WTC11 (cell line): ENCODE results near the gene SLC35E3. TPM values are rescaled to one million over a fixed set of nuclear protein-coding genes. Genes with fewer than 3 reads are reported as not detected.

Experiments
- ATAC-seq: fragments of 200-7000 bp; cut with Tn5 transposase; 2 replicates; pipeline ENCODE4 v1.10.0; 2021; ENCODE audit warnings: mild to moderate bottlenecking, moderate library complexity
- CTCF ChIA-PET: fragments of 300-600 bp; sonication (Branson Sonifier 250); formaldehyde crosslinking; loops from one replicate; lab custom pipeline; 2021; ENCODE audit warnings: antibody characterized with exemption; lab: Charles Lee
- POLR2A ChIA-PET: fragments of 350-600 bp; sonication (Branson Sonifier 250); formaldehyde crosslinking; loops from one replicate; lab custom pipeline; 2021; ENCODE audit warnings: antibody characterized with exemption; lab: Charles Lee
- DNase-seq: peaks from one replicate; pipeline ENCODE4 v3.0.0; 2021; ENCODE audit warnings: low spot score
- H3K27ac Mint-ChIP-seq: 2 replicates; pipeline ENCODE4 v1.8.0; 2021; ENCODE audit warnings: mixed read lengths
- H3K27me3 Mint-ChIP-seq: 2 replicates; pipeline ENCODE4 v1.8.0; 2021; ENCODE audit warnings: low read depth, mild to moderate bottlenecking, moderate library complexity, mixed read lengths
- H3K36me3 Mint-ChIP-seq: 2 replicates; pipeline ENCODE4 v1.8.0; 2021; ENCODE audit warnings: mixed read lengths
- H3K4me1 Mint-ChIP-seq: 2 replicates; pipeline ENCODE4 v1.8.0; 2022; ENCODE audit warnings: mixed read lengths
- H3K4me3 Mint-ChIP-seq: 2 replicates; pipeline ENCODE4 v1.8.0; 2021; ENCODE audit warnings: mild to moderate bottlenecking, moderate library complexity, mixed read lengths
- H3K9me3 Mint-ChIP-seq: 2 replicates; pipeline ENCODE4 v1.8.0; 2021; ENCODE audit warnings: mixed read lengths
- CREB1 ChIP-seq: sonication (generic); formaldehyde crosslinking; IDR thresholded peaks from 2 replicates; pipeline ENCODE4 v1.8.0; 2023; ENCODE audit warnings: mild to moderate bottlenecking, missing genetic modification reagents
- CREM ChIP-seq: sonication (generic); formaldehyde crosslinking; IDR thresholded peaks from 2 replicates; pipeline ENCODE4 v1.8.1; 2022; ENCODE audit warnings: mild to moderate bottlenecking, missing genetic modification reagents, moderate library complexity
- EMX1 ChIP-seq: fragments of 250-450 bp; sonication (Bioruptor Pico); IDR thresholded peaks from 2 replicates; pipeline ENCODE4 v1.8.0; 2021; ENCODE audit warnings: mild to moderate bottlenecking
- FOXP1 ChIP-seq: sonication (generic); formaldehyde crosslinking; IDR thresholded peaks from 2 replicates; pipeline ENCODE4 v1.8.0; 2022; ENCODE audit warnings: missing genetic modification reagents, mild to moderate bottlenecking, moderate library complexity, borderline replicate concordance
- GRHL2 ChIP-seq: fragments of 250-450 bp; sonication (Bioruptor Pico); IDR thresholded peaks from 2 replicates; pipeline ENCODE4 v1.8.0; 2022; ENCODE audit warnings: mild to moderate bottlenecking, moderate library complexity; ENCODE audit not compliant: insufficient replicate concordance, severe bottlenecking
- KAT7 ChIP-seq: sonication (generic); formaldehyde crosslinking; IDR thresholded peaks from 2 replicates; pipeline ENCODE4 v1.8.1; 2023; ENCODE audit warnings: missing genetic modification reagents, mild to moderate bottlenecking, borderline replicate concordance
- NFE2L1 ChIP-seq: sonication (generic); formaldehyde crosslinking; IDR thresholded peaks from 2 replicates; pipeline ENCODE4 v1.8.1; 2023; ENCODE audit warnings: missing genetic modification reagents
- NR1H2 ChIP-seq: sonication (generic); formaldehyde crosslinking; IDR thresholded peaks from 2 replicates; pipeline ENCODE4 v1.9.0; 2021; ENCODE audit warnings: mild to moderate bottlenecking, moderate library complexity, missing genetic modification reagents
- NR2C2 ChIP-seq: sonication (generic); formaldehyde crosslinking; IDR thresholded peaks from 2 replicates; pipeline ENCODE4 v1.8.0; 2022; ENCODE audit warnings: mild to moderate bottlenecking, missing genetic modification reagents
- PRRX2 ChIP-seq: fragments of 250-450 bp; sonication (Bioruptor Pico); IDR thresholded peaks from 2 replicates; pipeline ENCODE4 v1.8.0; 2021; ENCODE audit warnings: mild to moderate bottlenecking
- RELA ChIP-seq: sonication (generic); formaldehyde crosslinking; IDR thresholded peaks from 2 replicates; pipeline ENCODE4 v1.8.1; 2022; ENCODE audit warnings: missing genetic modification reagents, mild to moderate bottlenecking, borderline replicate concordance
- TCF7 ChIP-seq: sonication (generic); formaldehyde crosslinking; IDR thresholded peaks from 2 replicates; pipeline ENCODE4 v1.8.0; 2022; ENCODE audit warnings: mild to moderate bottlenecking, low read depth, missing genetic modification reagents, moderate library complexity
- TEAD1 ChIP-seq: sonication (generic); formaldehyde crosslinking; IDR thresholded peaks from 2 replicates; pipeline ENCODE4 v1.8.0; 2022; ENCODE audit warnings: mild to moderate bottlenecking, missing genetic modification reagents
- ZBTB21 ChIP-seq: sonication (generic); formaldehyde crosslinking; IDR thresholded peaks from 2 replicates; pipeline ENCODE4 v1.8.1; 2023; ENCODE audit warnings: mild to moderate bottlenecking, missing genetic modification reagents, borderline replicate concordance
- ZNF317 ChIP-seq: sonication (generic); formaldehyde crosslinking; IDR thresholded peaks from 2 replicates; pipeline ENCODE4 v1.8.1; 2023; ENCODE audit warnings: low read depth, mild to moderate bottlenecking, moderate library complexity, missing genetic modification reagents, borderline replicate concordance
- total RNA-seq: library from RNA; stranded (reverse); gene quantifications from 3 replicates; pipeline ENCODE4 v1.2.3, GENCODE V29; 2021
- TF ChIP-seq, protein P1 (sequence below): sonication (generic); formaldehyde crosslinking; IDR thresholded peaks from 2 replicates; pipeline ENCODE4 v1.8.1; 2022; ENCODE audit warnings: low read depth, mild to moderate bottlenecking, moderate library complexity, missing genetic modification reagents, borderline replicate concordance
- TF ChIP-seq, protein P2 (sequence below): sonication (generic); formaldehyde crosslinking; IDR thresholded peaks from 2 replicates; pipeline ENCODE4 v1.8.0; 2022; ENCODE audit warnings: mild to moderate bottlenecking, missing genetic modification reagents
- TF ChIP-seq, protein P3 (sequence below): sonication (generic); formaldehyde crosslinking; IDR thresholded peaks from 2 replicates; pipeline ENCODE4 v1.8.0; 2022; ENCODE audit warnings: mild to moderate bottlenecking, missing genetic modification reagents
- TF ChIP-seq, protein P4 (sequence below): sonication (generic); formaldehyde crosslinking; IDR thresholded peaks from 2 replicates; pipeline ENCODE4 v1.8.0; 2022; ENCODE audit warnings: mild to moderate bottlenecking, missing genetic modification reagents
- TF ChIP-seq, protein P5 (sequence below): sonication (generic); formaldehyde crosslinking; conservative IDR thresholded peaks from 2 replicates; pipeline ENCODE4 v1.8.1; 2023; ENCODE audit warnings: mild to moderate bottlenecking, low read depth, missing genetic modification reagents, moderate library complexity
- TF ChIP-seq, protein P6 (sequence below): fragments of 250-450 bp; sonication (Bioruptor Pico); IDR thresholded peaks from 2 replicates; pipeline ENCODE4 v1.9.0; 2021; ENCODE audit warnings: mild to moderate bottlenecking, borderline replicate concordance

The SLC35E3 gene
- total RNA-seq, 1 experiment from 2014 or later: 11.3 TPM

DNA sequence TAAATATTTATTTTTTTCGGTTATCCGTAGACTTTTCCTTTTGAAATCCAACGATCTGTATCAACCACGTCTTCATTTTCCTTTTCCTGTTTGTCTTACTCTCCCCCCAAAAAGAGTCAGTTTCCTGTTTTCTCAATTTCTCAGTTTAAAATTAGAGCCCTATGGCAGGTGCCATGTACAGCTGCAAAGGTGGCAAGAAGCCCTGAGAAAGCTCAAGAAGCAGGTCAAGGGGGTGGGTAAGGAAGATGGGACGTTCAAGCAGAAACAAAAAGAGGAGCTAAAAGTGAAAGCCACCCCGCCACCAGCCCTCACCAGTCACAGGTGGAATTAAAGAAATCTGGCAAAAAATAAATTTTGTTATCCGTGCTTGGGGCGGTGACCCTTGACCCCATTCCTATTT lies 26.7 kb downstream of the SLC35E3 start (continued):
- TF ChIP-seq, protein P1, sequence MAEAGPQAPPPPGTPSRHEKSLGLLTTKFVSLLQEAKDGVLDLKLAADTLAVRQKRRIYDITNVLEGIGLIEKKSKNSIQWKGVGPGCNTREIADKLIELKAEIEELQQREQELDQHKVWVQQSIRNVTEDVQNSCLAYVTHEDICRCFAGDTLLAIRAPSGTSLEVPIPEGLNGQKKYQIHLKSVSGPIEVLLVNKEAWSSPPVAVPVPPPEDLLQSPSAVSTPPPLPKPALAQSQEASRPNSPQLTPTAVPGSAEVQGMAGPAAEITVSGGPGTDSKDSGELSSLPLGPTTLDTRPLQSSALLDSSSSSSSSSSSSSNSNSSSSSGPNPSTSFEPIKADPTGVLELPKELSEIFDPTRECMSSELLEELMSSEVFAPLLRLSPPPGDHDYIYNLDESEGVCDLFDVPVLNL (CRISPR knock-in tag): no peak

DNA sequence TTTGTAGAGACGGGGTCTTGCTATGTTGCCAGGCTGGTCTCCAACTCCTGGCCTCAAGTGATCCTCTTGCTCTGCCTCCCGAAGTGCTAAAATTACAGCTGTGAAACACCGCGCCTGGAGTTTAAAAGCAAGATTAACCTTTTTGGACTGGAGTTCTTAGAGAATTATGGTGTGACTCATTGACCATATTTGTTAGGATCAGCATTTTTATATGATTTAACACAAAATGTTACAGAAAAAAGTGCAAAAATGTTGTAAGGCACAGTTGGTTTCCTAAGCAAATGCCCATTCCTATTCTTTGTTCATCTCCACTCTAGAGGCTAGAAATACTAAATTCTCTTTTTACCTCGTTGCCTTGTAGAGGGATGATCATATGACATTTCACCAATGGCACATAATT lies 27.6 kb downstream of the SLC35E3 start:
- Mint-ChIP-seq H3K4me1 (no peaks in the 10 kb centered on the region), H3K27me3 (no peaks in the 10 kb centered on the region), H3K36me3 (no peaks in the 10 kb centered on the region), H3K4me3 (no peak overlapping the region), H3K9me3 (no peaks in the 10 kb centered on the region), H3K27ac (no peak overlapping the region)
- CTCF ChIA-PET: no interaction called here
- DNase-seq (no peak), ATAC-seq (no peak)
- no peak for TF ChIP-seq NR1H2 (CRISPR knock-in tag)
- TF ChIP-seq FOXP1 (CRISPR knock-in tag): no peak
- TF ChIP-seq ZNF317: no peak
- TF ChIP-seq KAT7 (CRISPR knock-in tag): no peak
- TF ChIP-seq NFE2L1 (CRISPR knock-in tag): no peak
- no peak for TF ChIP-seq GRHL2 (CRISPR knock-in tag)
- TF ChIP-seq, protein P2, sequence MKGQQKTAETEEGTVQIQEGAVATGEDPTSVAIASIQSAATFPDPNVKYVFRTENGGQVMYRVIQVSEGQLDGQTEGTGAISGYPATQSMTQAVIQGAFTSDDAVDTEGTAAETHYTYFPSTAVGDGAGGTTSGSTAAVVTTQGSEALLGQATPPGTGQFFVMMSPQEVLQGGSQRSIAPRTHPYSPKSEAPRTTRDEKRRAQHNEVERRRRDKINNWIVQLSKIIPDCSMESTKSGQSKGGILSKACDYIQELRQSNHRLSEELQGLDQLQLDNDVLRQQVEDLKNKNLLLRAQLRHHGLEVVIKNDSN (CRISPR knock-in tag): no peak
- TF ChIP-seq, protein P3, sequence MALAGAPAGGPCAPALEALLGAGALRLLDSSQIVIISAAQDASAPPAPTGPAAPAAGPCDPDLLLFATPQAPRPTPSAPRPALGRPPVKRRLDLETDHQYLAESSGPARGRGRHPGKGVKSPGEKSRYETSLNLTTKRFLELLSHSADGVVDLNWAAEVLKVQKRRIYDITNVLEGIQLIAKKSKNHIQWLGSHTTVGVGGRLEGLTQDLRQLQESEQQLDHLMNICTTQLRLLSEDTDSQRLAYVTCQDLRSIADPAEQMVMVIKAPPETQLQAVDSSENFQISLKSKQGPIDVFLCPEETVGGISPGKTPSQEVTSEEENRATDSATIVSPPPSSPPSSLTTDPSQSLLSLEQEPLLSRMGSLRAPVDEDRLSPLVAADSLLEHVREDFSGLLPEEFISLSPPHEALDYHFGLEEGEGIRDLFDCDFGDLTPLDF (CRISPR knock-in tag): no peak
- TF ChIP-seq TCF7 (CRISPR knock-in tag): no peak
- TF ChIP-seq ZBTB21 (CRISPR knock-in tag): no peak
- TF ChIP-seq, protein P4, sequence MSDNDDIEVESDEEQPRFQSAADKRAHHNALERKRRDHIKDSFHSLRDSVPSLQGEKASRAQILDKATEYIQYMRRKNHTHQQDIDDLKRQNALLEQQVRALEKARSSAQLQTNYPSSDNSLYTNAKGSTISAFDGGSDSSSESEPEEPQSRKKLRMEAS (CRISPR knock-in tag): no peak
- TF ChIP-seq, protein P5, sequence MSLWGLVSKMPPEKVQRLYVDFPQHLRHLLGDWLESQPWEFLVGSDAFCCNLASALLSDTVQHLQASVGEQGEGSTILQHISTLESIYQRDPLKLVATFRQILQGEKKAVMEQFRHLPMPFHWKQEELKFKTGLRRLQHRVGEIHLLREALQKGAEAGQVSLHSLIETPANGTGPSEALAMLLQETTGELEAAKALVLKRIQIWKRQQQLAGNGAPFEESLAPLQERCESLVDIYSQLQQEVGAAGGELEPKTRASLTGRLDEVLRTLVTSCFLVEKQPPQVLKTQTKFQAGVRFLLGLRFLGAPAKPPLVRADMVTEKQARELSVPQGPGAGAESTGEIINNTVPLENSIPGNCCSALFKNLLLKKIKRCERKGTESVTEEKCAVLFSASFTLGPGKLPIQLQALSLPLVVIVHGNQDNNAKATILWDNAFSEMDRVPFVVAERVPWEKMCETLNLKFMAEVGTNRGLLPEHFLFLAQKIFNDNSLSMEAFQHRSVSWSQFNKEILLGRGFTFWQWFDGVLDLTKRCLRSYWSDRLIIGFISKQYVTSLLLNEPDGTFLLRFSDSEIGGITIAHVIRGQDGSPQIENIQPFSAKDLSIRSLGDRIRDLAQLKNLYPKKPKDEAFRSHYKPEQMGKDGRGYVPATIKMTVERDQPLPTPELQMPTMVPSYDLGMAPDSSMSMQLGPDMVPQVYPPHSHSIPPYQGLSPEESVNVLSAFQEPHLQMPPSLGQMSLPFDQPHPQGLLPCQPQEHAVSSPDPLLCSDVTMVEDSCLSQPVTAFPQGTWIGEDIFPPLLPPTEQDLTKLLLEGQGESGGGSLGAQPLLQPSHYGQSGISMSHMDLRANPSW: no peak
- TF ChIP-seq CREB1 (CRISPR knock-in tag): no peak
- TF ChIP-seq PRRX2 (CRISPR knock-in tag): no peak
- TF ChIP-seq NR2C2 (CRISPR knock-in tag): no peak
- TF ChIP-seq, all 79 proteins: peak for 0
- POLR2A ChIA-PET: no interaction called here

DNA sequence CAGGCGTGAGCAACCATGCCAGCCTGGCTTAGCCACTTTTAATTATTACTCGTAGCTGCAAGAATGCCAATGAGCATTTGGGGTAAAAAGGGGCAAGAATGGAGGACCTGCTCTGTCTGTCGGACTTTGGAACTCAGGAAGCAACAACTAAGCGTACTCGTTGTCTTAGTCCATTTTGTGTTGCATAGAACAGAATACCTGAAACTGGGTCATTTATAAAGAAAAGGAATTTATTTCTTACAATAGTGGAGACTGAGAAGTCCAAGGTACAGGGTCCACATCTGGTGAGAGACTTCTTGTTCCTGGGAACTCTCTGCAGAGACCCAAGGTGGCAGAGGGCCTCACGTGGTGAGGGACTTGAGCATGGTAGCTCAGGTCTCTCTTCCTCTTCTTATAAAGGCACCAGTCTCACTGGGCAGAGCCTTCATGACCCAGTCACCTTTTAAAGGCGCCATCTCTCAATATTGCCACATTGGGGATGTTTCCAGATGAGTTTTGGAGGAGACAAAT lies 29.2 kb downstream of the SLC35E3 start:
- no peaks in the 10 kb centered on the region for H3K36me3 Mint-ChIP-seq
- TF ChIP-seq TEAD1 (CRISPR knock-in tag): no peak
- TF ChIP-seq, protein P6, sequence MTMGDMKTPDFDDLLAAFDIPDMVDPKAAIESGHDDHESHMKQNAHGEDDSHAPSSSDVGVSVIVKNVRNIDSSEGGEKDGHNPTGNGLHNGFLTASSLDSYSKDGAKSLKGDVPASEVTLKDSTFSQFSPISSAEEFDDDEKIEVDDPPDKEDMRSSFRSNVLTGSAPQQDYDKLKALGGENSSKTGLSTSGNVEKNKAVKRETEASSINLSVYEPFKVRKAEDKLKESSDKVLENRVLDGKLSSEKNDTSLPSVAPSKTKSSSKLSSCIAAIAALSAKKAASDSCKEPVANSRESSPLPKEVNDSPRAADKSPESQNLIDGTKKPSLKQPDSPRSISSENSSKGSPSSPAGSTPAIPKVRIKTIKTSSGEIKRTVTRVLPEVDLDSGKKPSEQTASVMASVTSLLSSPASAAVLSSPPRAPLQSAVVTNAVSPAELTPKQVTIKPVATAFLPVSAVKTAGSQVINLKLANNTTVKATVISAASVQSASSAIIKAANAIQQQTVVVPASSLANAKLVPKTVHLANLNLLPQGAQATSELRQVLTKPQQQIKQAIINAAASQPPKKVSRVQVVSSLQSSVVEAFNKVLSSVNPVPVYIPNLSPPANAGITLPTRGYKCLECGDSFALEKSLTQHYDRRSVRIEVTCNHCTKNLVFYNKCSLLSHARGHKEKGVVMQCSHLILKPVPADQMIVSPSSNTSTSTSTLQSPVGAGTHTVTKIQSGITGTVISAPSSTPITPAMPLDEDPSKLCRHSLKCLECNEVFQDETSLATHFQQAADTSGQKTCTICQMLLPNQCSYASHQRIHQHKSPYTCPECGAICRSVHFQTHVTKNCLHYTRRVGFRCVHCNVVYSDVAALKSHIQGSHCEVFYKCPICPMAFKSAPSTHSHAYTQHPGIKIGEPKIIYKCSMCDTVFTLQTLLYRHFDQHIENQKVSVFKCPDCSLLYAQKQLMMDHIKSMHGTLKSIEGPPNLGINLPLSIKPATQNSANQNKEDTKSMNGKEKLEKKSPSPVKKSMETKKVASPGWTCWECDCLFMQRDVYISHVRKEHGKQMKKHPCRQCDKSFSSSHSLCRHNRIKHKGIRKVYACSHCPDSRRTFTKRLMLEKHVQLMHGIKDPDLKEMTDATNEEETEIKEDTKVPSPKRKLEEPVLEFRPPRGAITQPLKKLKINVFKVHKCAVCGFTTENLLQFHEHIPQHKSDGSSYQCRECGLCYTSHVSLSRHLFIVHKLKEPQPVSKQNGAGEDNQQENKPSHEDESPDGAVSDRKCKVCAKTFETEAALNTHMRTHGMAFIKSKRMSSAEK (CRISPR knock-in tag): no peak
- TF ChIP-seq EMX1 (CRISPR knock-in tag): no peak
- no peak for TF ChIP-seq CREM
- no peak for TF ChIP-seq RELA

More for the DNA sequence above, 29.2 kb downstream of the SLC35E3 start:
- ChIA-PET POLR2A (no interaction called here), CTCF (no interaction called here)
- DNase-seq (no peak), ATAC-seq (no peak)
- Mint-ChIP-seq H3K27me3 (no peaks in the 10 kb centered on the region), H3K27ac (no peak overlapping the region), H3K4me1 (no peaks in the 10 kb centered on the region), H3K9me3 (no peaks in the 10 kb centered on the region), H3K4me3 (no peak overlapping the region)
